Fibroblast of peridontal ligament (primary cell): ENCODE results near the gene CELSR1.
A peak's percentile ranks its signal among the peaks of the same experiment; 100 is the strongest.

Source experiments
- DNase-seq: peaks from one replicate; pipeline ENCODE4 v3.0.0-alpha.2; 2010; ENCODE audit errors: extremely low read depth

Gene CELSR1

DNA sequence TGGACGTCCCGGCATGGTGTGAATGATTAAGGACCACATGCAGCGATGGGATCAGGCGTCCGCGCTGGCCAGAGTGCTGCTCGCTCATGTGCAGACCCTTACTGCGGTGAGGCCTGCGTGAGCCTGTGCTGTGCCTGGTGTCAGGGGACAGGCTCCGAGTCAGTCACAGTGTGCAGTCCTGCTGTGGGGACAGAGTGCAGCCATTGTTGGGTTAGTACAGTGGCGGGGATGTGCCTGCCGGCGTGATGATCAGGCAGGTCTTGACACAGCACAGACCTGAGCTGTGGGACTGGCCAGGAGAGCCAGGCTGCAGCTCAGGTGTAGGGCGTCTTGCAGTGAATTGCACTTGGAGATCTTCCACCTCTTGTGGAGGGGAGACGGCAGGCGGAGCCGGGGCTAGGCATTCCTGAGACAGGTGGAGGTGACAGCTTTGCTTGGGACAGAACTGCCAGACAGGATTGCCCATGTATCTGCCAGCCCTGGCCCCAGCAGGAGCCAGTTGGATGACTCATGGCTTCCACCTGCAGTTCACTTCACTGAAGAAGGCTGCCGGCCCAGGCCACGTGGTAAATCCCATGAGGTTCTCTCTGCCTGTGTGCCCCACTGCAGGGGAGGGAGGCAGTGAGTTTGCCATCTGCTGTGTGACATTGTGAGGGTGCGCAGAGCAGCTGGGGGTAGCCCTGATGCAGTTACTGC, 184.6 kb downstream of the CELSR1 start:
- no peak for DNase-seq

- DNase-seq = no peak
Observed at GRCh38 chr22:46352276-46352675, 185.1 kb downstream of the CELSR1 start.

DNA sequence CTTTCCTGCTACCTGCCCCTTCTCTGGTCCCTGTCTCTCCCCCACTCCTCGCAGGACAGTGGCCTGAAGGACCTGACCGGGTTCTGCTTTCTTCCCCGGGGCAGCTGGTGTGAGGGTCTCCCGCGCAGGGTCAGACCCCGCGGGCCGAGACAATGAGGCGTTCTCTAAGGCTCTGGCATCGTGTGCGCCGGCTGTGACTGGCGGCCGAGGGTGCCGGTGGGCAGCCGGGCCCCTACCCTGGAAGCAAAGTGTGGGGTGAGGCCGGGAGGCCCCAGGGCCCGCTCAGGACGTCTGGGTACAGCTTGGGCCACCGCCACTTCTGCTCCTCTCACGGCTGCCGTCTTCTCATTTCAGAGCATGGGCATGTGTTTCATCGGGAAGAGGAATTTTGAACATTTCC, 185.7 kb downstream of the CELSR1 start:
- no peak for DNase-seq

DNA sequence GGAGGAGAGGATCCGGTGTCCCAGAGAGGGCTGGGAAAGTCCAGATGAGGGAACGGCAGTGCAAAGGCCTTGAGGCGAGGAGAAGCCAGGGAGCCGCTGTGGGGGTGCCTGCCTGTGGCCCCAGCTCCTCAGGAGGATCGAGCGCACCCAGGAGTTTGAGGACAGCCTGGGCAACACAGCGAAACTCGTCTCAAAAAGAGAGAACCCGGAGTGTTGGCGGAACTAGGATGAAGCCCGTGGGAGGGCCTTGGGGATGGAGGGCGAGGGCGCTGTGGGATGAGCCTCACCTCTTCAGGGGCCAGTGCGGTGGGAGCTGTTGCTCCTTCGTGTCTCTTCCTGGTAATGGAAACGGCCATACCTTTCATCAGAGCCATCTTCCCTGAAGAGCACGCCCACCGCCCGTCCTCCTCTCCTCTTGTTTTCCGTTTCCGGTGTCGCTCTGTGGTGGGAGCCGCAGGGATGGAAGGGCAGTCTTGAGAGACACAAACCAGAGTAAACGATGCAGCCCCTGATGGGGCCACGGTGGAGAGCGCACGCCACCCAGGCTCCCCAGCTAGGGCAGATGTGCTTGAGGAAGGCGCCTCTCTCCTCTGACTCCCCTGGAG, 186.2 kb downstream of the CELSR1 start:
- DNase-seq = no peak

GRCh38 chr22:46350646-46351045, 186.8 kb downstream of the CELSR1 start:
- DNase-seq = no peak

DNA sequence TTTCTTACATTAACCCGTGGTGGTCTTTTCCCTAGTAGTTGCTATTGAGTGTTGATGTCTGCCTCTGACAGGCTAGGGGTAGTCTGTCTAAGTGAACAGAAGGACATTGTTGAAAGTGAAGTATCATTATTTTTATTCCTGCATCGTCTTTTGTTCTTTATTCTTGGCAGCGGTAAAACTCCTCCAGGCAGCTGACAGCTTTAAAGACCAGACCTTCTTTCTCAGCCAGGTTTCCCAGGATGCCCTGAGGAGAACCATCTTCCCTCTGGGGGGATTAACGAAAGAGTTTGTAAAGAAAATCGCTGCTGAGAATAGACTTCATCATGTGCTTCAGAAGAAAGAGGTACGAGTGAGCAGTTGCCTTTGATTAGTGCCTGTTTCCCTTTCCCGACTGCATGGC, 187.3 kb downstream of the CELSR1 start:
- no peak for DNase-seq

DNA sequence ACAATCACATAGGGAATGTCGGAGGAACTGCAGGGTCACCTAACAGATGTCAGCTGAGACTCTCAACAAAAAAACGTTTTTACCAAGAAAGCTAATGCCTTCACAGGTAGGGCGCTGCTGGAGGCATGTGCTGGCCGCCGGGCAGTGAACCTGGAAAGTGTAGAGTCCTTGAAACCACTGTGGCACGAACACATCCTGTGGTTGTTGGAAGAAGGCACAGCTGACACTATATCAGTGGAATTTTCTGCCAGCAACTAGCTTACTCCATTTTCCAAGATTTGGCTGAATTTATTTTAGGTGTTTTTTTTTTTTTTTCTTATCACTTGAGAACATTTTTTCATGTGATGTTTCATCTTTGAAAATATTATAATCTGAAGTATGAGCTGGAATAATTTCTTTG, 187.7 kb downstream of the CELSR1 start:
- no peak for DNase-seq

GRCh38 chr22:46349238-46349637, 188.2 kb downstream of the CELSR1 start:
- DNase-seq = no peak

- DNase-seq = no peak
Observed at GRCh38 chr22:46348099-46348695, 189.2 kb downstream of the CELSR1 start.

DNA sequence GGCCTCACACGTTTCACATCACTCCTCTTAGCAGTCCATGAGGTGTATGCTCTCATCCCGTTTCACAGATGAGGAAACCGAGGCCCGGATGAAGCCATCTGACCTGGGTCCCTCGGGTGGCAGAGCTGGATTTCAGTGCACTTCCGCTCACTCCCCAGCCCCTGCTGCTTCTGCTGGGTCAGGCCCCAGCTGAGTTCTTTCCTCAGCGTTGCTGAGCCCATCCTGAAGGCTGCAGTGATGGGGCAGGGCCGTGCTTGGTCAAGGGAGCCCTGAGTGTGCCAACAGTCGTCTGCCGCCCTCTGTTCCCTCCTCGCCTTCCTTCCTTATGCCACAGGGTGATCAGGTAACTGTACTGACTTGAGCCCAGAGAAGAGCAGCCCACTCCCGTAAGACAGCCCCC, 189.8 kb downstream of the CELSR1 start:
- no peak for DNase-seq

DNA sequence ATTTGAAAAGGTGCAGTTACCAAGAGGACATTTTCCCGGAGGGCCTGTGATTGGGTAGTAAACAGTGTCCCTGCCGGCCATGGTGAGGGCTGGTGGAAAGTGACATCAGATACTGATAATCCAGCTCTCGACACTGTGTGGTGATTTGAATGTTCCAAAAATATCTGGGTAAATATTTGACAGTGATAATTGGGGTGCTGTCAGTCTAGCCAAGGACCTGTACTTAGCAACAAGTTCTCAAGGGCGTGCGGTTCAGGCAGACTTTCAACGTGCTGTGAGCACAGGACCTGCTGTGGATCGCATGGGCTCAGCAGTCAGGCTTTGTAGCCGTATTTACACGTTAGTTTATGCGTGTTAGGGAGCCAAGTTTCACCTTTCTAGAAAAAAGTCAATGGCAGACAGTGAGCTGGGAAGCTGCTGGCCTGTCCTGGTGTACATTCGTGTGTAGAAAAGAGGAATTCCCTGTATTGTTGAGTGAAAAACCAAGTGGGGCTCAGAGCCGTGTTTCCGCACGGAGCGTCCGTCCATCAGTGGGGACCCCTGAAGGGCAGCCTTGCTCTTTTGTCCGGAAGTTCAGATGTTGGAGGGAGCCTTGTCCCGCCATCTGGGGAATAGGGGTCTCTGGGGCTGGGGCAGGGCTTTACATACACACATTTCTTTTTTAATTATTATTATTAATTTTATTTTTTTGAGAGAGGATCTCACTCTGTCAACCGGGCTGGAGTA, 190.6 kb downstream of the CELSR1 start:
- DNase-seq = no peak

GRCh38 chr22:46340676-46341075, 196.7 kb downstream of the CELSR1 start:
- no peak for DNase-seq

DNA sequence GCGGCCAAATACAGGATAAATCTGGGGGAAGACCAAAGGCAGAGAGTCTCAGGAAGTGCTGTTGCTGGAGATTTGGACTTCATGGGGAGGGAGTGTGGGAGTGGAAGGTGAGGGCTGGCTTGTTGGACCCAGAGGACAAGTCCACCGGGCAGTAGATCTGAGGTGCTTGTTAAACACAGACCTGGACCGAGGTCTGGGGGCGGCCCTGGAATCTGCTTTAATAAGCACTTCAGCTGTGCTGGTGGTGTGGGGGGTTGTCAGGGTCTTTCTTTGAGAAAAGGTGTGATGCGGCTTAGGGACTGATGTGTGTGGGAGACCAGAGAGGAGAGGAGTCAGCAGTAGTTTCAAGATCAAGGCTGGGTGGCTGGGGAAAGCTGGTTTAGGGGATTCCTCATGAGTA, 197.5 kb downstream of the CELSR1 start:
- DNase-seq = no peak

GRCh38 chr22:46338636-46339035, 198.8 kb downstream of the CELSR1 start:
- DNase-seq = no peak

DNA sequence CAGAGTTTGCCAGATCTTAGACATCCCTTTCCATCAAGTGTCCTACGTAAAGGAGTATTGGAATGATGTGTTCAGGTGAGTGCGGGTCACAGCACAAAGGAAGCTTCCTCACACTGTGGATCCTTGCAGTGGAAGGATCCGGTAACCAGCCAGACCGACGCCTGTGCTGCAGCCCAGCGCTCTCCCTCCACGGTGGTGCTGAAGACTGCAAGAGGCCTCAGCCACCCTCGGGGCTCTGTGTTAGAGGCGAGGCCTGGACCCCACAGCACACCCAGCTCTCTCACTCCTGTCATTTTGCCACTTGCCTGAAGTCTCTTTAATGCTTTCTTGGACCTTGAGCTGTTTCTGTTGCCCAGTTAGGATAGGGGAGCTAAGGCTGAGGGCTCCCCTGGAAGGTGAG, 199.6 kb downstream of the CELSR1 start:
- DNase-seq = no peak

DNA sequence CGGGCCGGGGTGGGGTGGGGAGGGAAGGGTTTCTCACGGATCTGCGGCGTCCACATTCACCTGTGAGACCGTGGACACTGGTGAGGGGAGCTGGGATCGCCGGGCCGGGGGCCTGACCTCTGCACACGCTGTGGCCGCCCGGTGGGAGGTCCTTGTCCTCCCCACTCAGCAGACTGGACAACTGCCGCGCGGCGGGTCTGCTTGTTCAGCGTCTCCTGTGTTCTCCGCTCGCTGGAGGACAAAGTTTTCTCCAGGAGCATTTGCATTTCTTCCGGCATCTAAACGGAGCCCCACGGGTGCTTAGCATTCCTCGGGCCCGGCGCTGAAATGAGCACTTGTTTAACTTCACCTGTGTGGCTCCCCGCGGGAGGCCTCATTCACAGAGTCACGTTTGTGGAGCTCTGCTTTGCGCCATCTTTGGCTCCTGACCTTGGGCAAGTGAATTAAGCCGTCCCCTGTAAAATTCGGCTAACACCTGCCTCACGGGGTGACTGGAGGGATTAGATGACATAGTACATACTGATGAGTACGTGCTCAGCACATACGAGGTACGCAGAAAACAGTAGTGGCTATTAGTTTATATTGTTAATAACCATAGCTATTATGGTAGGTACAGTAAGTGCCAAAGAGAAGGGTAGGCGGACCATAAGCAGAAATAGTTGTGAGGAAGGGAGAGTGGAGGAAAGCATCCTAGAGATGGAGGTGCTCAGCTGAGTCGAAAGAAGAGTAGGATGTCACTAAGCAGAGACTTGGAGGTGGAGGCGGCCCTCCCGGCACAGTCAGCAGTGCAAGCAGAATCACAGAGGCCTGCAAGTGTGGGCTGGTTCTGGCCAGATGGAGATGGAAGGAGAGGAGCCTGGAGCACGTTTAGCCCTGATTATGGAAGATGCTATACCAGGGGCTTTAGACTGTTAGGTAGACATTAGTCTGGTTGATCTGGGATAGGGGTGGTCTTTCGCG, 201.0 kb downstream of the CELSR1 start:
- DNase-seq = no peak

DNA sequence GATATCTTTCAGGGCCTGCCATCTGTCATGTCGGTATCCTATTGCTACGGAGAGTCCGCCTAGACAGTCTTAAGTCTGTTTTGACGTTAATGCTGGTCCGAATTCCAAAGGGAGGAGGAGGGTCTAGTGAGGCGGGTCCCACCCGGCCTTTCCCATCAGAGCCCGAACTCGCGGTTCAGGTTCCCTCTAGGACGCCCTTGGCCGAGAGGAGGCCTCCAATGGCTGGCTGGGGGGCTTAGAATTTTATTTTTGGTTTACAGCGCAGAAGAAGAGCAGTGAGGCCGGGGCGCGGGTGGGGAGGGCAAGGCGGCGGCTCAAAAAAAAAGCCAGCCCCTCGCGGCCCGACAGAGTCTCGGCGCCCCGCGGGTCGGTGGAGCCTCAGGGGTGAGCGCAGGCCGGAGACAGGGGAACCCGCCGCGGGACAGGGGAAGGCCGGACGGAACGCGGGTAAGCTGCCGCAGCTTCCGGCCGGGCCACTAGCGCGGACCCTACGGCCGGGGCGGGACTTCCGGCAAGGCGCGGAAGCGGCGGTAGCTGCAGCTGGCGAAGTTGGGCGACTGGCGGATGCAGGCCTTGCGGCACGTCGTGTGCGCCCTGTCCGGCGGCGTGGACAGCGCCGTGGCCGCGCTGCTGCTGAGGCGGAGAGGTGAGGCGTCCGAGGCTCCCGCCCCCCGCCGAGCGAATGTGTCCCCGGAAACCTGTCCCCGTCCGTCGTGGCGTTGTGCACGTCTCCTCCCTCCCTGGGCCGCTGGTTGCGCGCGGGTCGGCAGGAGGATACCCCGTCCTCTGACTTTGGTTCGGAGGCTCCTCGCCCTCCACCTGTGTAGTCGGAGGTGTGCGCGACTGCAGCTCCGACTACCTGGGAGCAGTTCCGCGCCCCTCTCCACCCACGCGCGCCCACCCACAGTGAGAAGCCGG, 202.0 kb downstream of the CELSR1 start, which contains the start of gene TRMU:
TSS of gene TRMU (plus strand) at position 514 of the 918 bp plus-strand sequence. CDS start at position 565, 51 bp downstream.
- peak; percentile 77 for DNase-seq

DNA sequence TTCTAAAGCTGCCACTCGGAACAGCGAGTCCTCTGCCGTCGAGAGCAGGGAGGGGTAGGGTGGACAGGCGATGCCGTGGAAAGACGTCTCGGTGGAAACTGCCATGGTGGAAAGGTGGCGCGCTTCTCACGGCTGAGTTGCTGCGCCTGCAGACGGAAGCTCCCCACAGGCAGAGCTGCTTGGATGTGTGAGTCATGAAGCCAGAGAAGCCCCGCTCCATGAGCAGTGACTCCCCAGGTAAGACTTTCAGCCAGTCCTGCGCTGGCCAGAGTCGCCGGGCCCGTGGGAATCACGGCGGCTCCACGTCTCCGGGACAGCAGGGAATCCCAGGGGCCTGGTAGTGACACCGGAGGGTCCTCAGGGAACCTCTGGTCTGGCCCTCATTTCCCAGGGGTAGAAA, 205.9 kb downstream of the CELSR1 start:
- DNase-seq = no peak

DNA sequence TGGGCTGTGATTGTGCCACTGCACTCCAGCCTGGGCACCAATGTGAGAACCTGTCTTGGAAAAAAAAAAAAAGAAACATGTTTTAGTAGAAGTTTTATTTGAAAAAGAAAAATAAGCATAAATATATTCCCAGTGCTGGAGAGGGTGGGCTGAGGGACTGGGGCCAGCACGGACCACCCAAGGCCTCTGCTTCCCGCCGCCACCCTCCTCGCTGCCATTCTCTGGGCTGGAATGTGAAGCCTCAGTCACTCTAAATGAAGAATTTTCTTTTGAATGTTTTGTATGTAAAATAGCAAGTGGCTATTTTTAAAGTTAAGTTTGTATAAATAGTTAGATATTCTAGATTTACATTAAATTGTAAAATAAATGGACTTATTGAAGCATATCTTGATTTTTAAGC, 207.0 kb downstream of the CELSR1 start:
- DNase-seq = no peak

DNA sequence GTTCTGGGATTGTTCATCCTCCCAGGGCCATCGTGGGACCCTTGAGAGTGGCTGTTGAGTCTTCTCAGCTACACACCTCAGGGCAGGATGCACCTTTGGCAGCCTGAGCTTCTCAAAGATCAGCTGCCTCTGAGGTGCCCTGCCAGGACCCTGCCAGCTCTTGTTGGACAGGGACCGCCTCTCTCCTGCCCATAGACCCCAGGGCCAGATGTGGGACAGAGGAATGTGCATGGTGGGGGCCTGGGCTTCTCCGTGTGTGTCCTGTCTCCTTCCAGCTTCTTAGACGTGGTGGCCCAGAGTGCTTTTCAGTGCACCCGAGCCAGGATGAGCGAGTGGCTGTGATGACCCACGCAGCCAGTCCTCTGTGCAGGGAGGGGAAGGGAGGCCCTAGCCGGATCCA, 207.8 kb downstream of the CELSR1 start:
- no peak for DNase-seq
